NCI-H2081 (cell line): ENCODE measurements around the gene VAMP8.
A peak's percentile ranks its signal among the peaks of the same experiment; 100 is the strongest.
"Not testable (repeated sequence)": the region's sequence is repeated elsewhere in the genome, so short reads cannot be mapped to it uniquely, and the experiment has no call there.

Experiments
- DNase-seq, 2 experiments: peaks; one replicate each; lab custom pipeline; 2025; lab: John Stamatoyannopoulos, UW

The VAMP8 gene

GRCh38 chr2:85547089-85547858 lies 30.1 kb upstream of the VAMP8 start:
- no peak for DNase-seq

GRCh38 chr2:85547859-85548607 lies 29.4 kb upstream of the VAMP8 start:
- no peak for DNase-seq

GRCh38 chr2:85548608-85548900 lies 28.8 kb upstream of the VAMP8 start:
- DNase-seq = no peak

GRCh38 chr2:85549095-85549494 lies 28.3 kb upstream of the VAMP8 start:
- DNase-seq = no peak

- DNase-seq = no peak
Observed at GRCh38 chr2:85549826-85550225, 27.6 kb upstream of the VAMP8 start.

GRCh38 chr2:85550486-85550885 lies 26.9 kb upstream of the VAMP8 start:
- no peak for DNase-seq

- peak; percentile 76 to 78 for DNase-seq
Observed at GRCh38 chr2:85551698-85552678, 25.4 kb upstream of the VAMP8 start.

- no peak for DNase-seq
Observed at GRCh38 chr2:85553184-85553583, 24.2 kb upstream of the VAMP8 start.

- DNase-seq = no peak
Observed at GRCh38 chr2:85554980-85555612, 22.3 kb upstream of the VAMP8 start.

GRCh38 chr2:85557130-85557529 lies 20.3 kb upstream of the VAMP8 start:
- no peak for DNase-seq

- DNase-seq = no peak
Observed at GRCh38 chr2:85558160-85558559, 19.2 kb upstream of the VAMP8 start.

- DNase-seq = not testable (repeated sequence)
Observed at GRCh38 chr2:85560403-85560726, 17.0 kb upstream of the VAMP8 start.

GRCh38 chr2:85560812-85561279 lies 16.5 kb upstream of the VAMP8 start:
- DNase-seq = no peak

GRCh38 chr2:85561280-85562212 lies 15.8 kb upstream of the VAMP8 start, which contains the start of gene GGCX:
Gene GGCX (minus strand): TSS chr2:85561493. CDS start chr2:85561428, 65 bp downstream.
- peak; percentile 92 to 96 for DNase-seq

GRCh38 chr2:85564144-85564563 lies 13.2 kb upstream of the VAMP8 start:
- DNase-seq = no peak

- DNase-seq = no peak
Observed at GRCh38 chr2:85566265-85566664, 11.1 kb upstream of the VAMP8 start.

- DNase-seq = no peak
Observed at GRCh38 chr2:85575739-85576138, 1.6 kb upstream of the VAMP8 start.

- no peak for DNase-seq
Observed at GRCh38 chr2:85577063-85577385, 362 bp upstream of the VAMP8 start.

GRCh38 chr2:85578243-85579180 lies 1.1 kb downstream of the VAMP8 start:
- no peak for DNase-seq
